HUES48 (cell line): ENCODE data around the gene TRAF3.

ENCODE experiments used
- H3K27ac ChIP-seq: one replicate; pipeline ENCODE4 v1.7.0; 2013; ENCODE audit warnings: low read depth, low read length, inconsistent platforms
- H3K27me3 ChIP-seq: 2 replicates; pipeline ENCODE4 v1.6.1; 2013; ENCODE audit warnings: mild to moderate bottlenecking, low read length; ENCODE audit not compliant: control insufficient read depth, insufficient read depth
- H3K36me3 ChIP-seq: 2 replicates; pipeline ENCODE4 v1.6.1; 2013; ENCODE audit warnings: low read length; ENCODE audit not compliant: control insufficient read depth, insufficient read depth
- H3K4me1 ChIP-seq: 2 replicates; pipeline ENCODE4 v1.6.1; 2013; ENCODE audit warnings: mild to moderate bottlenecking, low read length; ENCODE audit not compliant: control insufficient read depth, insufficient read depth
- H3K4me3 ChIP-seq: 2 replicates; pipeline ENCODE4 v1.5.1; 2013; ENCODE audit warnings: mild to moderate bottlenecking, low read depth, low read length
- H3K9ac ChIP-seq: 2 replicates; pipeline ENCODE4 v1.6.1; 2013; ENCODE audit warnings: mild to moderate bottlenecking, low read depth, low read length, moderate library complexity
- H3K9me3 ChIP-seq: 2 replicates; pipeline ENCODE4 v1.6.1; 2013; ENCODE audit warnings: low read length; ENCODE audit not compliant: control insufficient read depth, insufficient read depth

The TRAF3 gene, protein sequence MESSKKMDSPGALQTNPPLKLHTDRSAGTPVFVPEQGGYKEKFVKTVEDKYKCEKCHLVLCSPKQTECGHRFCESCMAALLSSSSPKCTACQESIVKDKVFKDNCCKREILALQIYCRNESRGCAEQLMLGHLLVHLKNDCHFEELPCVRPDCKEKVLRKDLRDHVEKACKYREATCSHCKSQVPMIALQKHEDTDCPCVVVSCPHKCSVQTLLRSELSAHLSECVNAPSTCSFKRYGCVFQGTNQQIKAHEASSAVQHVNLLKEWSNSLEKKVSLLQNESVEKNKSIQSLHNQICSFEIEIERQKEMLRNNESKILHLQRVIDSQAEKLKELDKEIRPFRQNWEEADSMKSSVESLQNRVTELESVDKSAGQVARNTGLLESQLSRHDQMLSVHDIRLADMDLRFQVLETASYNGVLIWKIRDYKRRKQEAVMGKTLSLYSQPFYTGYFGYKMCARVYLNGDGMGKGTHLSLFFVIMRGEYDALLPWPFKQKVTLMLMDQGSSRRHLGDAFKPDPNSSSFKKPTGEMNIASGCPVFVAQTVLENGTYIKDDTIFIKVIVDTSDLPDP

GRCh38 chr14:102776761-102777710, at the start of gene TRAF3:
Gene TRAF3 (plus strand): TSS chr14:102777449. CDS start chr14:102870202, 92,753 bp downstream.
- H3K4me1 ChIP-seq = peaks cover 28% of the 10 kb centered on the region
- H3K4me3 ChIP-seq = peak within 1 kb of the TSS; percentile 71
- H3K9ac ChIP-seq = no peak within 1 kb of the TSS; the same call in 1 of the 2 replicates
- H3K27me3 ChIP-seq = peaks cover 17% of the 10 kb centered on the region
- H3K27ac ChIP-seq = peak within 1 kb of the TSS; percentile 12
- no peaks in the 10 kb centered on the region for H3K9me3 ChIP-seq
- H3K36me3 ChIP-seq = no peaks in the 10 kb centered on the region

GRCh38 chr14:102728501-102728900, 48.7 kb upstream of the TRAF3 start:
- Histone ChIP-seq H3K4me3 (no peak overlapping the region), H3K27ac (no peak overlapping the region), H3K4me1 (peaks cover 4% of the 10 kb centered on the region; the same call in 1 of the 2 replicates), H3K27me3 (no peaks in the 10 kb centered on the region), H3K36me3 (peaks cover 58% of the 10 kb centered on the region), H3K9ac (no peak overlapping the region), H3K9me3 (no peaks in the 10 kb centered on the region)

- Histone ChIP-seq H3K4me3 (no peak overlapping the region), H3K27ac (no peak overlapping the region), H3K36me3 (peaks cover 54% of the 10 kb centered on the region), H3K9me3 (no peaks in the 10 kb centered on the region), H3K9ac (no peak overlapping the region), H3K27me3 (no peaks in the 10 kb centered on the region), H3K4me1 (peaks cover 4% of the 10 kb centered on the region; the same call in 1 of the 2 replicates)
Measured at GRCh38 chr14:102729268-102729667, 48.0 kb upstream of the TRAF3 start.

DNA sequence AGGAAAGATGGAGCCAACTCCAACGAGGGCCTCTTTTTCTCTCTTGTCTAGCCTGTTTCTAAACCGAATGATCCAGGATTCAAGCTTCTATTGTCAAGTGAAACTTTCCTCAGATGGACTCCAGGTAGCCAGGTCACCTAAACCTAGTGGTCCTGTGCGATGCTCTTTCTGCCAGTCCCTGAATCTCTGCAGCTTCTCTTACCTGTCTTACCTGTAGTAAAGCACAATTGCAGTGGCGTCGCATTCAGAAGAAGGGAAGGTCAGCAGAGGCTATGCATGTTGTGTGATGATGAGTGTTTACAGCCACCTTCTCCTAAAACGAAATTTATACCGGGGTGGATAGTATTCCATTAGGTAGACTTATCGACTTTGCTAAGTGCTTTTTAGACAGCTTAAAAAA, 47.4 kb upstream of the TRAF3 start:
- Histone ChIP-seq H3K9me3 (no peaks in the 10 kb centered on the region), H3K4me3 (no peak overlapping the region), H3K27me3 (no peaks in the 10 kb centered on the region), H3K36me3 (peaks cover 49% of the 10 kb centered on the region), H3K4me1 (peaks cover 4% of the 10 kb centered on the region; the same call in 1 of the 2 replicates), H3K27ac (no peak overlapping the region), H3K9ac (no peak overlapping the region)

DNA sequence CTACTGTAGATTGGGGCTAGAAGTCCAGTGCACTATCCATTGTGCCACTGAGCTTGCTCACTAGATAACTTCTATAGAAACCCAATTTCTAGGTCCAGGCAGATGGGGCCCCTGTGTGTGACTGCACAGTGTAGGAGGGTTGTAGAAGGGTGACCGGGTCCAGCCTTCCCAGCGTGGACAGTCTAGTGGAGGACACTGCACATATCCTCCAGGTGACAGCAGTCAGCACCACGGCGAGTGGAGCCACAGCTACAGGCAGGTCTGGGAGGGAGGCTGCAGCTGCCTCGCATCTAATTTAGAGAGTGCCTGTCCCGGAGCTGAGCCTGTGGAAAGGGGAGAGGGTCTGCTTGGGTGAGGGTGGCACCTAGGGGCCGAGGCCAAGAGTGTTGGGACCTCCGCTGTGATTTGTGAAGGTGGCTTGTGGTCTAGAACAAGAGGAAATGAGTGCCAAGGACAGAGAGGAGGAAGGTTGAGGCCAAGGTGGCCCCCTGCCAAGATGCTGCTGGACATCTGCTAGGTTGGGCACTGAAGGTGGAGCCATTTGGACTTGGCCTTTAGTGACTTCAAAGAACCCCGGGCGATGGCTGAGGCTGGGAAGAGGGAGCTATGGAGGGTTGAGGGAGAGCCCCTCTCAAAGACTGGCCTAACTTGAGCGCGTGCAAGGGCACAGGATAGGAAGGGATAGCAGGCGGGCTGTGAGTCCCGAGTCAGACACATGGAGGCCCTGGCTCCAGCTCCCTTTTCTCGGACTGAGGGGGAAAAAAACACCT, 46.0 kb upstream of the TRAF3 start:
- H3K4me3 ChIP-seq = no peak overlapping the region
- no peak overlapping the region for H3K9ac ChIP-seq
- no peaks in the 10 kb centered on the region for H3K27me3 ChIP-seq
- H3K36me3 ChIP-seq = peaks cover 41% of the 10 kb centered on the region
- no peaks in the 10 kb centered on the region for H3K9me3 ChIP-seq
- H3K4me1 ChIP-seq = peaks cover 4% of the 10 kb centered on the region; the same call in 1 of the 2 replicates
- H3K27ac ChIP-seq = no peak overlapping the region

GRCh38 chr14:102731871-102732800, 45.1 kb upstream of the TRAF3 start:
- no peaks in the 10 kb centered on the region for H3K27me3 ChIP-seq
- no peak overlapping the region for H3K9ac ChIP-seq
- no peaks in the 10 kb centered on the region for H3K9me3 ChIP-seq
- H3K27ac ChIP-seq = no peak overlapping the region
- no peak overlapping the region for H3K4me3 ChIP-seq
- peaks cover 33% of the 10 kb centered on the region for H3K36me3 ChIP-seq
- H3K4me1 ChIP-seq = peaks cover 4% of the 10 kb centered on the region; the same call in 1 of the 2 replicates

DNA sequence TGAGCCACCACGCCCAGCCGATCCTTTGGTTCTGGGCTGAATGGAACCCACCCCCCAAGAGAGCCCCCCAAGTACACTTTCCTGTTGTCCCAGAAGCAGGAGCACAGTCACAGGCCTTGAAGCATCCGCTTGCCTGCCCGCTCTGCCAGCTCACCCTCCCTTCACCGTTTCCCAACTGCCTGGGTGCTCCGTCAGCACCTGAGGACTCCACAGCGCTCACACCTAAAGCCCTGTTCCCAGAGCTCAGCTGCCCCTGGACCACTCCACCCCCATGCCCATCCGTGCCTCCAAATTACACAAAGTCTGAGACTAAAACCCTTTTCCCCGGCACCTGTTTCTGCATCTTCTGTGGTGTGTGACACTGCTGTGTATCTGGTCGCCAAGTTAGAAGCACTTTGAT, 44.3 kb upstream of the TRAF3 start:
- no peak overlapping the region for H3K27ac ChIP-seq
- H3K4me1 ChIP-seq = peaks cover 4% of the 10 kb centered on the region; the same call in 1 of the 2 replicates
- peaks cover 25% of the 10 kb centered on the region for H3K36me3 ChIP-seq
- H3K9me3 ChIP-seq = no peaks in the 10 kb centered on the region
- H3K4me3 ChIP-seq = no peak overlapping the region
- H3K27me3 ChIP-seq = no peaks in the 10 kb centered on the region
- H3K9ac ChIP-seq = no peak overlapping the region

- Histone ChIP-seq H3K36me3 (peaks cover 21% of the 10 kb centered on the region), H3K27me3 (no peaks in the 10 kb centered on the region), H3K4me1 (peaks cover under 1% of the 10 kb centered on the region; the same call in 1 of the 2 replicates), H3K27ac (no peak overlapping the region), H3K9ac (no peak overlapping the region), H3K4me3 (no peak overlapping the region), H3K9me3 (no peaks in the 10 kb centered on the region)
Measured at GRCh38 chr14:102733326-102733725, 43.9 kb upstream of the TRAF3 start.

DNA sequence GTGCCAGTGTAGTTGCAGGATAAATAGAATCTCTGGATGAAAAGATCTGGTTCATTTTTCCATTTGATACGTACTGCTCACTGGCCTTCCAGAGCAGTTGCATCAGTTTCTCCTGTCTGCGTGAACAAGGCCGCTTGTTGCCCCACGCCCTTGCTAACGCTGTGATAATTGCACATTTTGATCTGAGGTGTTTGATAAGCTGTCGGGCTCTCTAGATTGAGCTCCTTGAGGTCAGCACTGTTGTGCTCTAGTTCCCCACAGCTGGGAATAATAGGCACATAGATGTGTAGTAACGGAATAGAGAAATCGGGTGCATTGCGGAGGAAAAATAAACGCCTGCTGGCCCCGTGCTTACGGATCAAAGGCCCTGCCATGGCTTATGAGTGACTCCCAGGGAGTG, 42.8 kb upstream of the TRAF3 start:
- Histone ChIP-seq H3K36me3 (peaks cover 13% of the 10 kb centered on the region; the same call in 1 of the 2 replicates), H3K4me3 (no peak overlapping the region), H3K27ac (no peak overlapping the region), H3K9me3 (no peaks in the 10 kb centered on the region), H3K9ac (no peak overlapping the region), H3K27me3 (no peaks in the 10 kb centered on the region), H3K4me1 (no peaks in the 10 kb centered on the region)
